Right lobe of liver (tissue), 4 donors: ENCODE data around the gene PRKN.

Experiments used
- CTCF ChIP-seq, 4 donors: fragments of 200-600 bp in 3 of 4; fragments of 450-650 bp in 1 of 4; IDR thresholded peaks; one replicate each; pipeline versions ENCODE4 v1.5.1 to v1.8.0; 2016 to 2022; ENCODE audit warnings: antibody characterized with exemption in 4 of 4, mild to moderate bottlenecking in 2 of 4
- POLR2A ChIP-seq: fragments of 450-650 bp; IDR thresholded peaks from one replicate; pipeline ENCODE4 v1.6.1; 2017; ENCODE audit warnings: antibody characterized with exemption, mild to moderate bottlenecking
- donor health status: DM: no; HTN: no; CAD: no.
- donor health status: DM: no; HTN: no; CAD: no.
- donor health status: DM: no; HTN: yes; CAD: no.

GRCh38 chr6:162395181-162395580 lies 332.4 kb downstream of the PRKN start:
- TF ChIP-seq POLR2A (no peak), CTCF (IDR thresholded peaks at IDR 0.05) (no peak)
